ENCODE results near the gene ALAS1.

ALAS1 gene

DNA sequence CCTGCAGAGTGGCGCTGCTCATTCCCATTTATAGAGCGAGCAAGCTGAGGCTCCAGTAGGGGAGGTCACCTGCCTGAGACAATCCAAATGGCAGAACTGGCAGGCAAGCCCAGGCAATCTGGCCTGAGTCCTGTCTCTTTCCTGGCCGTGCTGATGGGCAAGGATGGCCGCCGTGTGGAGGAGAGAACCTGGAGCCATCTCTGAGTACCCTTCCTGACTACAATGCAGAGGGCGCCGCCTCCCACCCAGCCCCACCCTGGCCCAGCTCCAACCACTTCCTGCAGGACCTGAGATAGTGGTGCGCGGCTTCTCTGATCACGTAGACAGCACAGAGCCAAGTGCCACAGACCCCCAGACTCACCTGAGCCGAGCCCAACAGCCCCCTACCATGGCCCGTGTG is 20.5 kb downstream of the ALAS1 start:
- no peak for DNase-seq (ENCODE audit: low read depth in 1 of 2, low spot score in 1 of 2)
- TF ChIP-seq, protein P1, sequence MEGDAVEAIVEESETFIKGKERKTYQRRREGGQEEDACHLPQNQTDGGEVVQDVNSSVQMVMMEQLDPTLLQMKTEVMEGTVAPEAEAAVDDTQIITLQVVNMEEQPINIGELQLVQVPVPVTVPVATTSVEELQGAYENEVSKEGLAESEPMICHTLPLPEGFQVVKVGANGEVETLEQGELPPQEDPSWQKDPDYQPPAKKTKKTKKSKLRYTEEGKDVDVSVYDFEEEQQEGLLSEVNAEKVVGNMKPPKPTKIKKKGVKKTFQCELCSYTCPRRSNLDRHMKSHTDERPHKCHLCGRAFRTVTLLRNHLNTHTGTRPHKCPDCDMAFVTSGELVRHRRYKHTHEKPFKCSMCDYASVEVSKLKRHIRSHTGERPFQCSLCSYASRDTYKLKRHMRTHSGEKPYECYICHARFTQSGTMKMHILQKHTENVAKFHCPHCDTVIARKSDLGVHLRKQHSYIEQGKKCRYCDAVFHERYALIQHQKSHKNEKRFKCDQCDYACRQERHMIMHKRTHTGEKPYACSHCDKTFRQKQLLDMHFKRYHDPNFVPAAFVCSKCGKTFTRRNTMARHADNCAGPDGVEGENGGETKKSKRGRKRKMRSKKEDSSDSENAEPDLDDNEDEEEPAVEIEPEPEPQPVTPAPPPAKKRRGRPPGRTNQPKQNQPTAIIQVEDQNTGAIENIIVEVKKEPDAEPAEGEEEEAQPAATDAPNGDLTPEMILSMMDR (IDR thresholded peaks at IDR 0.05; ENCODE audit: insufficient read depth, low read length): no peak
- TF ChIP-seq GABPA (IDR thresholded peaks at IDR 0.05; ENCODE audit: low read depth): no peak
- no peak for TF ChIP-seq SPI1 (IDR thresholded peaks at IDR 0.05; ENCODE audit: borderline replicate concordance, low read depth)
- TF ChIP-seq POLR2AphosphoS5 (IDR thresholded peaks at IDR 0.05; ENCODE audit: low read depth): no peak
- TF ChIP-seq, protein P2, sequence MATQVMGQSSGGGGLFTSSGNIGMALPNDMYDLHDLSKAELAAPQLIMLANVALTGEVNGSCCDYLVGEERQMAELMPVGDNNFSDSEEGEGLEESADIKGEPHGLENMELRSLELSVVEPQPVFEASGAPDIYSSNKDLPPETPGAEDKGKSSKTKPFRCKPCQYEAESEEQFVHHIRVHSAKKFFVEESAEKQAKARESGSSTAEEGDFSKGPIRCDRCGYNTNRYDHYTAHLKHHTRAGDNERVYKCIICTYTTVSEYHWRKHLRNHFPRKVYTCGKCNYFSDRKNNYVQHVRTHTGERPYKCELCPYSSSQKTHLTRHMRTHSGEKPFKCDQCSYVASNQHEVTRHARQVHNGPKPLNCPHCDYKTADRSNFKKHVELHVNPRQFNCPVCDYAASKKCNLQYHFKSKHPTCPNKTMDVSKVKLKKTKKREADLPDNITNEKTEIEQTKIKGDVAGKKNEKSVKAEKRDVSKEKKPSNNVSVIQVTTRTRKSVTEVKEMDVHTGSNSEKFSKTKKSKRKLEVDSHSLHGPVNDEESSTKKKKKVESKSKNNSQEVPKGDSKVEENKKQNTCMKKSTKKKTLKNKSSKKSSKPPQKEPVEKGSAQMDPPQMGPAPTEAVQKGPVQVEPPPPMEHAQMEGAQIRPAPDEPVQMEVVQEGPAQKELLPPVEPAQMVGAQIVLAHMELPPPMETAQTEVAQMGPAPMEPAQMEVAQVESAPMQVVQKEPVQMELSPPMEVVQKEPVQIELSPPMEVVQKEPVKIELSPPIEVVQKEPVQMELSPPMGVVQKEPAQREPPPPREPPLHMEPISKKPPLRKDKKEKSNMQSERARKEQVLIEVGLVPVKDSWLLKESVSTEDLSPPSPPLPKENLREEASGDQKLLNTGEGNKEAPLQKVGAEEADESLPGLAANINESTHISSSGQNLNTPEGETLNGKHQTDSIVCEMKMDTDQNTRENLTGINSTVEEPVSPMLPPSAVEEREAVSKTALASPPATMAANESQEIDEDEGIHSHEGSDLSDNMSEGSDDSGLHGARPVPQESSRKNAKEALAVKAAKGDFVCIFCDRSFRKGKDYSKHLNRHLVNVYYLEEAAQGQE (IDR thresholded peaks at IDR 0.05; ENCODE audit: insufficient replicate concordance, low read depth): no peak
- no peak overlapping the region for H3K4me3 ChIP-seq (replicated peaks; ENCODE audit: insufficient read depth, low read length)
- no peak overlapping the region for H3K27ac ChIP-seq (replicated peaks)
- H3K27me3 ChIP-seq (ENCODE audit: insufficient read depth, poor library complexity, severe bottlenecking): no peaks in the 10 kb centered on the region

DNA sequence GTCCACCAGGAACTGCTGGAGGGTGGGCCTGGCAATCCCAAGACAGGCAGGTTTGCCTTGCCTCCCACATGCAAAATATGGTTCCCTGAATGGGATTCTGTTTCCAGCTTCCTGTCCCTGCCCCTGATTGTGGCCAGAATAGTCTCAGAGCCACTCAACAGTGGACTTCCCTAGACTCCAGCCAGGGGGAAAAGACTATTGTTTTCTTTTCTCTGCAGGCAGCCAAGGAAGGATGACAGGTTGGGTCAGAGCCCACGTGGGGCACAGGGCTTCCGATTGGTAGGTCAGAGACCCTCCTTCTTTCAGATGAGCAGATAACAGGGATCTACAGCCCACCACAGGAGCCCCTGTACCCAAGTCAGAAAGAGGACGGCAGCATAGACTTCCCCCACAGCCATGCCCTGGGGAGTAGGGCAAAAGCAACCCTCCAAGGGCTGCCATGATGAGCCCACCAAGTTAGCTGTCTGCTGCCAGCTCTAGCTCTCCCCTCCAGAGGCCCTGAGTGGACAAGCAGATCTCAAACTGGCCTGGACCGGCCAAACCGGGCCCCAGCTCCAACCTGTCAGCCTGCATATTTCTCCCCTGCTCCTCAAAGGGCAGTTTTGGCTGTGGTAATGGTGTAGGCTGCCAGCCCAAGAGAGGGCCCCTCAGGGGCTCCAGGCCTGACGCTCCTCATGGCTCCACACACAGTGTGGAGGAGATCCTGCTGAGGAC is 21.1 kb downstream of the ALAS1 start:
- TF ChIP-seq, protein P2 (IDR thresholded peaks at IDR 0.05; ENCODE audit: insufficient replicate concordance, low read depth): no peak
- TF ChIP-seq POLR2AphosphoS5 (IDR thresholded peaks at IDR 0.05; ENCODE audit: low read depth) (no peak), SPI1 (IDR thresholded peaks at IDR 0.05; ENCODE audit: borderline replicate concordance, low read depth) (no peak), GABPA (IDR thresholded peaks at IDR 0.05; ENCODE audit: low read depth) (no peak)
- TF ChIP-seq, protein P1 (IDR thresholded peaks at IDR 0.05; ENCODE audit: insufficient read depth, low read length): no peak
- Histone ChIP-seq H3K4me3 (replicated peaks; ENCODE audit: insufficient read depth, low read length) (no peak overlapping the region), H3K27me3 (ENCODE audit: insufficient read depth, poor library complexity, severe bottlenecking) (no peaks in the 10 kb centered on the region), H3K27ac (replicated peaks) (no peak overlapping the region)
- DNase-seq (ENCODE audit: low read depth in 1 of 2, low spot score in 1 of 2): no peak

DNA sequence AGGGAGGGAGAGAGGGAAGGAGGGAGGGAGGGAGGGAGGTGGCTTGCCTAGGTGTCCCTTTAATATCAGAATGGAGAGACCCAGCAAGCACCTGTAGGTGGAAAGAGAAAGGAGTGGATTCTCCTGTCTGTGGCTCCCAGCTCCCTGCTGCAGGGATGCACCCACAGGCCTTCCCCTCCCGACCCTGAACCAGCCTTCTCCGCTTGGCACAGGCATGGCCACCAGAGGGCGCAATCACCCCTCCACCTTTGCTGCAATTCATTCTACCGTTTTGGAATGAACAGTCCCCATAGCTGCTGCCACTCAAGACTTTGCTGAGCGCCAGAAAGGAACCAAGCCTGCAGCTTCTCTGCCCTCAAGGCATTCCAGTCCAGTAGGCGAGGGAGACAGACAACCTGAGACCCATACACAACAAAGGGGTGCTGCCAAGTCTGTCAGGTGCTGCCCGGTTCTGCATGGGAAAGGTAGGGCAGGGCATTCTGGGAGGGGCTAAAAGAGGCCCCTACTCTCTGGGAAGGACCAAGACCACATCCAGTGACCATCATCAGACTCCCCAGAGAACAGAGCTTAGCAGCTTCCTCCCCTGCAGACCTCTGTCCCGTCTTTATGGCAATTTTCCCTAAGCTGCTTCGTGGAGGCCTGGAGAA is 22.5 kb downstream of the ALAS1 start:
- peak; percentile 42; the same call in 1 of the 2 replicates for TF ChIP-seq POLR2AphosphoS5 (IDR thresholded peaks at IDR 0.05; ENCODE audit: low read depth)
- TF ChIP-seq, protein P1 (IDR thresholded peaks at IDR 0.05; ENCODE audit: insufficient read depth, low read length): peak; percentile 99
- TF ChIP-seq, protein P2 (IDR thresholded peaks at IDR 0.05; ENCODE audit: insufficient replicate concordance, low read depth): no peak
- H3K27ac ChIP-seq (replicated peaks): peak overlapping the region; percentile 24
- H3K27me3 ChIP-seq (ENCODE audit: insufficient read depth, poor library complexity, severe bottlenecking): no peaks in the 10 kb centered on the region
- no peak overlapping the region for H3K4me3 ChIP-seq (replicated peaks; ENCODE audit: insufficient read depth, low read length)
- peak in 1 of 2 experiments; percentile 90 for DNase-seq (ENCODE audit: low read depth in 1 of 2, low spot score in 1 of 2)
